ENCODE measurements around the gene ZDHHC4. TPM values are rescaled to one million over a fixed set of nuclear protein-coding genes. Genes with fewer than 3 reads are reported as not detected.

Gene ZDHHC4
- total RNA-seq, 4 donors from 2014 or later: 22.2 to 37.3 (median 26.2) TPM

DNA sequence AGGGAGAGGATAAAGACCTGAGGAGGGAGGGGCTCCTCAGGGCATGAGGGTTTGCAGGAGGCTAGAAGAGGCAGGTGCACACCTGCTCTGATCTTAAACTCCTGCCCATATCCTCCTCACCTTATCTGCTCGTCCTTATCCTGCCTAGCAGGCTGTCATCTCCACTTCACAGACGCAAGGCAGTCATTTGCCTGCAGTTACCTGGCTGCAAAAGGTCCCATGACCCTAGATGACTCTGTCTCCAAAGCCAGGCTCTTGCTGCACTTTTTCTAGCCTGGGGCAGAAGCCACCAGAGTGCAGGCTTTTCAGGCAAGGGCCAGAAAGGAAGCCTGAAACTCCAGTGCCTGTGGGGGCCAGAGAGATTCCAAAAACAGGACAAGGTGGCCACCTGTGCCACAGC lies 36.5 kb downstream of the ZDHHC4 start:
- H3K27ac ChIP-seq: no peak overlapping the region
- H3K4me3 ChIP-seq: no peak overlapping the region
- peaks cover 6% of the 10 kb centered on the region for H3K27me3 ChIP-seq
- DNase-seq (ENCODE audit: low spot score in 2 of 2): no peak
- WGBS: 36% methylated on average over 2 of the region's 2 CpGs
- peaks cover 12% of the 10 kb centered on the region for H3K4me1 ChIP-seq
- TF ChIP-seq EP300 (IDR thresholded peaks at IDR 0.05): no peak
- peaks cover 9% of the 10 kb centered on the region for H3K36me3 ChIP-seq
- no peaks in the 10 kb centered on the region for H3K9me3 ChIP-seq

DNA sequence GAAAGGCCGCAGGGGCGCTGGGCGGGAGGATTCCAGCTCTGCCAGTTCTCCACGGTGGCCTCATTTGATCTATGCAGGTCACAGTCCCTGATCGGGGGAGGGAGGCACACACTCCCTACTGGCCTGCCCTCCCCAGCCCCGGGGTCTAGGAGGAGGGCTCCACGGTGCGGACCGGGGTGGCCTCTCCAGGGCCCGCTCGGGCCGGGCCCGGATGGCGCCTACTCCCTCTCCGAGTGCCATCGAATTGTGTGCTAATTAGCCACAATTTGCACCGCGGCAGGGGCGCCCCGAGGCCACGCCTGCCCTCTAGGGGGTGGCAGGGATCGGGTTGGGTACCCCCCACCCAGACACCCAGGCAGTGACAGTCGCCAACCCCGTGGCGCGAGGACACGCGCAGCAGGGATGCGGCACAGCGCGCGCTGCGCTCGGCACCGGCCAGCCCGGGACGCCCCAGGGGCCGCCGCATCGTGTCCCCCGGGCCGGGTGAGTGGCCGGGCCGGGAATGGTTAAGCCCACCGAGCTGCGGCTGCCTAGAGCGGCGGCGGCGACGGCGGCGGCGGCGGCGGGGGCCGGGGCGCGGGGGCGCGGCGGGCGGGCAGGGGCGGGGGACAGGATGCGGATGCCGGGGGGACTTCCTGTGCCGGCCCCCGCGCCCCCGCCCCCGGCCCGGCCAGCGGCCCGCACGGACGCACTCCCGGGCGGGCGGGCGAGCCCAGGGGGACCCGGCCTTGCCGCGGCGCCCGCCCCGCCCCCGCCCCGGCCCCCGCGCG lies 37.9 kb downstream of the ZDHHC4 start, which contains the start of gene ZNF853:
TSS of gene ZNF853 (plus strand) at position 658 of the 770 bp plus-strand sequence. CDS start 565 bp downstream, outside the sequence.
- H3K36me3 ChIP-seq: peaks cover 5% of the 10 kb centered on the region
- no peak for DNase-seq (ENCODE audit: low spot score in 2 of 2)
- peaks cover 6% of the 10 kb centered on the region for H3K27me3 ChIP-seq
- no peak within 1 kb of the TSS for H3K27ac ChIP-seq
- WGBS: 25% methylated on average over 8 of the region's 91 CpGs
- no peak for TF ChIP-seq POLR2AphosphoS5 (IDR thresholded peaks at IDR 0.05)
- no peak for TF ChIP-seq EP300 (IDR thresholded peaks at IDR 0.05)
- TF ChIP-seq, protein P1, sequence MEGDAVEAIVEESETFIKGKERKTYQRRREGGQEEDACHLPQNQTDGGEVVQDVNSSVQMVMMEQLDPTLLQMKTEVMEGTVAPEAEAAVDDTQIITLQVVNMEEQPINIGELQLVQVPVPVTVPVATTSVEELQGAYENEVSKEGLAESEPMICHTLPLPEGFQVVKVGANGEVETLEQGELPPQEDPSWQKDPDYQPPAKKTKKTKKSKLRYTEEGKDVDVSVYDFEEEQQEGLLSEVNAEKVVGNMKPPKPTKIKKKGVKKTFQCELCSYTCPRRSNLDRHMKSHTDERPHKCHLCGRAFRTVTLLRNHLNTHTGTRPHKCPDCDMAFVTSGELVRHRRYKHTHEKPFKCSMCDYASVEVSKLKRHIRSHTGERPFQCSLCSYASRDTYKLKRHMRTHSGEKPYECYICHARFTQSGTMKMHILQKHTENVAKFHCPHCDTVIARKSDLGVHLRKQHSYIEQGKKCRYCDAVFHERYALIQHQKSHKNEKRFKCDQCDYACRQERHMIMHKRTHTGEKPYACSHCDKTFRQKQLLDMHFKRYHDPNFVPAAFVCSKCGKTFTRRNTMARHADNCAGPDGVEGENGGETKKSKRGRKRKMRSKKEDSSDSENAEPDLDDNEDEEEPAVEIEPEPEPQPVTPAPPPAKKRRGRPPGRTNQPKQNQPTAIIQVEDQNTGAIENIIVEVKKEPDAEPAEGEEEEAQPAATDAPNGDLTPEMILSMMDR (IDR thresholded peaks at IDR 0.05): no peak
- no peak for TF ChIP-seq POLR2A (IDR thresholded peaks at IDR 0.05)
- H3K9me3 ChIP-seq: no peaks in the 10 kb centered on the region
- peaks cover 12% of the 10 kb centered on the region for H3K4me1 ChIP-seq
- H3K4me3 ChIP-seq: peak within 1 kb of the TSS; percentile 78

DNA sequence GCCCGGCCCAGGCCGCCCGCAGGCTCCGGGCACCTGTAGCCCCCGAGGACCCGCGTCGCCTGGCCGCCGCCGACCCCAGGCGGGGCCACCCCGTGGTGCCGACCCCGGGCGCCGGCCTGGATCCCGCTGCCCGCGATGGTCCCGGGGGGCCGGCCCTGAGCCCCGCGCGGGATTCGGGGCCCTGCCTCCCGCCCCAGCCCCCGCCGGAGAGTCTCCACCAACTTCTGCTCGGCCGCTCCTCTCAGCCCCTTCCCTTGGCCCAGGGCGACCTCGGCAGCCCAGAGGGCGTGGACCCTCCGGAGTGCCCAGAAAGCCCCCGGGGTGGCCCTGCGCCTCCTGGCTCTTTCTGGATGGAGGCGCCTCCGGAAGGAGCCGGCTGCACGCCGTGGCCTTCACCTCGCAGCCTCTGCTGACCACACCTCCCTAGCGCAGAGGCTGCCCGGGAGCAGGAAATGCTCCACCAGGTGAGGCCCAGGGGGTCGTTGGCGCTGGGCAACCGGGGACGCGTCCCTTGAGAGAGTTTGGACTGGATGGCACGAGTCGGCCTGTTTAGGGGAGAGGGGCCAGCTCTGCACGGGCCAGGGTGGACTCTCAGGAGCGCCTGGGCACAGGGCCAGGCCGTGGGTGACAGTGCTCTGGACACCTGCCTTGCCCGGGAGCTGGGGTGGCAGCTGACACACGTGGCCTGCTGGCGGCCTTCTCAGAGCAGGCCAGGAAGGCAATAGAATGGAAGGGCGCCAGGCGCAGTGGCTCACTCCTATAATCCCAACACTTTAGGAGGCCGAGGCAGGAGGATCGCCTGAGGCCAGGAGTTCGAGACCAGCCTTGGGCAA lies 38.7 kb downstream of the ZDHHC4 start:
- WGBS: 22% methylated on average over 20 of the region's 63 CpGs
- Histone ChIP-seq H3K27ac (no peak overlapping the region), H3K4me3 (peak overlapping the region; percentile 78), H3K36me3 (no peaks in the 10 kb centered on the region), H3K9me3 (no peaks in the 10 kb centered on the region), H3K27me3 (peaks cover 6% of the 10 kb centered on the region), H3K4me1 (peaks cover 12% of the 10 kb centered on the region)
- TF ChIP-seq POLR2A (IDR thresholded peaks at IDR 0.05) (no peak), POLR2AphosphoS5 (IDR thresholded peaks at IDR 0.05) (no peak), EP300 (IDR thresholded peaks at IDR 0.05) (no peak)
- TF ChIP-seq, protein P1 (IDR thresholded peaks at IDR 0.05): no peak
- DNase-seq (ENCODE audit: low spot score in 2 of 2): no peak

DNA sequence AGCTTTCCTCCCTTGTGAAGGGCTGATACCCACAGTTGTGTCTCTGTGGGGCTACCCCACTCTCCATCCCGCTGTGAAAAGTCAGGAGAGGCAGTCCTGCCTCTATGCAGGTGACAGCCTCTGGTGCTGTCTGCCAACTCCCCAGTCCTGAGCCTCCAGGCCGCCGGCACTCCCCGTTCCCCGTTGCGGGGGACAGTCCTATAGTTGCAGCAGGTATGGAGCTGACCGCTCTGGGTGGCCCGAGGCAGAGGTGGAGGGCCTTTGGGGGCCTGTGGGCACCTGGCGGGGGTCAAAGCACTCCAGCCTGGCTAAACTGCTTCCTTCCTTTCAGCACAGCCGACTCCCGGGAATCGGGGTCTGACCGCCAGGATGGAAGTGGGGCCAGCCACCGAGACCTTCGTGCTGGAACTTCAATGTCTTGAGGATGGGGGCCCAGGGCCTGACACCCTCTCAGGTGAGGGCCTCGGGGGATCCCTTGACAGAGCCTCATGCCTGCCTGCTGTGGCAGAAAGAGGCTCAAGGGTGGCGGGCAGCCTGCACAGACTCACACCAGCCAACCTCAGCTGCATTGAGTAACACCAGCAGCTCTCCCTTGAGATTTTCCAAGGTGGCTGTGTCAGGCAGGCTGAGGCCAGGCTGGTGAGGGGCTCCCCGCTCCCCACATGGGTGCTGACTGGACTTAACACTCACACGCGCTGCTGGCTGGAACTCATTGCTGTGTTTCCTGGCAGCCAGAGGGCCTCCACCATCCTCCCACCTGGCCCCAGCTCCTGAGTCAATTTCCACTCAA lies 39.8 kb downstream of the ZDHHC4 start:
- H3K27me3 ChIP-seq: peaks cover 6% of the 10 kb centered on the region
- no peak overlapping the region for H3K27ac ChIP-seq
- peaks cover 5% of the 10 kb centered on the region for H3K36me3 ChIP-seq
- WGBS: 89% methylated on average over 9 of the region's 20 CpGs
- no peak for DNase-seq (ENCODE audit: low spot score in 2 of 2)
- H3K9me3 ChIP-seq: no peaks in the 10 kb centered on the region
- H3K4me3 ChIP-seq: no peak overlapping the region
- TF ChIP-seq POLR2A (IDR thresholded peaks at IDR 0.05) (no peak), EP300 (IDR thresholded peaks at IDR 0.05) (no peak), POLR2AphosphoS5 (IDR thresholded peaks at IDR 0.05) (no peak)
- TF ChIP-seq, protein P1 (IDR thresholded peaks at IDR 0.05): no peak
- H3K4me1 ChIP-seq: peaks cover 12% of the 10 kb centered on the region

DNA sequence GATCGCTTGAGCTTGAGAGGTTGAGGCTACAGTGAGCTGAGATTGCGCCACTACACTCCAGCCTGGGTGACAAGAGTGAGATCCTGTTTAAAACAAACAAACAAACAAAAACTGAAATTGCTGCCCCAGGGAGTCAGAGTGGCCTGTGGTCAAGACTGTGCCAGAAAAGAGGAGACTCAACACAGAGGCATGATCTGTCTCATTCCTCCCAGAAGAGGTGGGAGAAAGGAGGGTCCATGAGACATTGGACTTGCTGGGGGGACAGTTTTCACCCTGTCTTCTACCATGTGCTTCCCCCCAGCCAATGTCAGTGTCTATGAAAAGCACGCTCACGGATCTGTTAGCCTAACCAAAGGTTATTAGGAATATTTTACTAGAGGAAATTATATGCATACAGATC lies 41.4 kb downstream of the ZDHHC4 start:
- no peak for DNase-seq (ENCODE audit: low spot score in 2 of 2)
- Histone ChIP-seq H3K36me3 (peaks cover 20% of the 10 kb centered on the region), H3K4me3 (no peak overlapping the region), H3K9me3 (no peaks in the 10 kb centered on the region), H3K27me3 (peaks cover 6% of the 10 kb centered on the region), H3K4me1 (peaks cover 12% of the 10 kb centered on the region), H3K27ac (no peak overlapping the region)
- WGBS: 94% methylated on average over 4 of the region's 4 CpGs
- no peak for TF ChIP-seq POLR2AphosphoS5 (IDR thresholded peaks at IDR 0.05)
- TF ChIP-seq POLR2A (IDR thresholded peaks at IDR 0.05): no peak
- TF ChIP-seq EP300 (IDR thresholded peaks at IDR 0.05): no peak
- TF ChIP-seq, protein P1 (IDR thresholded peaks at IDR 0.05): no peak
